ENCODE results near the gene RIN2.
"Not testable (repeated sequence)": the region's sequence is repeated elsewhere in the genome, so short reads cannot be mapped to it uniquely, and the experiment has no call there.

RIN2 gene

DNA sequence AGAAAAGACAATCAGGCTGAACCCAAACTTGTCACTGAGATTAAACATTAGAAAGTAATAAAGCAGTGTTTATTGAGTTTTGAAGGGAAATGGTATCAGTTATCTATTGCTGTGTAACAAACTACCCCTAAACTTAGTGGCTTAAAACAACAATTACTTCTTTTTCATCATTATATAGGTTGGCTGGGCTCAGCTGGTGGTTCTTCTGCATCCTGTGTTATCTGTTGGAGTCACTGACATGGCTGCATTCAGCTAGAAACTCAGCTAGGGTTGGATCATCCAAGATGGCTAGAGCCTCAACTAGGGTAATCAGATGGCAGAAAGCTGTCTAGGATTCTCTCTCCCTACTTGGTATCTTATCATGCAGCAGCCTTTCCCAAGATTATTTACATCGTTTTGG is 12.5 kb upstream of the RIN2 start:
- TF ChIP-seq, protein P1, sequence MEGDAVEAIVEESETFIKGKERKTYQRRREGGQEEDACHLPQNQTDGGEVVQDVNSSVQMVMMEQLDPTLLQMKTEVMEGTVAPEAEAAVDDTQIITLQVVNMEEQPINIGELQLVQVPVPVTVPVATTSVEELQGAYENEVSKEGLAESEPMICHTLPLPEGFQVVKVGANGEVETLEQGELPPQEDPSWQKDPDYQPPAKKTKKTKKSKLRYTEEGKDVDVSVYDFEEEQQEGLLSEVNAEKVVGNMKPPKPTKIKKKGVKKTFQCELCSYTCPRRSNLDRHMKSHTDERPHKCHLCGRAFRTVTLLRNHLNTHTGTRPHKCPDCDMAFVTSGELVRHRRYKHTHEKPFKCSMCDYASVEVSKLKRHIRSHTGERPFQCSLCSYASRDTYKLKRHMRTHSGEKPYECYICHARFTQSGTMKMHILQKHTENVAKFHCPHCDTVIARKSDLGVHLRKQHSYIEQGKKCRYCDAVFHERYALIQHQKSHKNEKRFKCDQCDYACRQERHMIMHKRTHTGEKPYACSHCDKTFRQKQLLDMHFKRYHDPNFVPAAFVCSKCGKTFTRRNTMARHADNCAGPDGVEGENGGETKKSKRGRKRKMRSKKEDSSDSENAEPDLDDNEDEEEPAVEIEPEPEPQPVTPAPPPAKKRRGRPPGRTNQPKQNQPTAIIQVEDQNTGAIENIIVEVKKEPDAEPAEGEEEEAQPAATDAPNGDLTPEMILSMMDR (conservative IDR thresholded peaks at IDR 0.05; ENCODE audit: low read depth, low read length): no peak
- no peak overlapping the region for H3K4me3 ChIP-seq (ENCODE audit: low read depth, low read length)
- DNase-seq (ENCODE audit: low read depth): no peak

- H3K4me3 ChIP-seq (ENCODE audit: low read depth, low read length): no peak overlapping the region
- TF ChIP-seq, protein P1 (conservative IDR thresholded peaks at IDR 0.05; ENCODE audit: low read depth, low read length): no peak
- no peak for DNase-seq (ENCODE audit: low read depth)
Measured at GRCh38 chr20:19746396-19746795, 11.7 kb upstream of the RIN2 start.

- TF ChIP-seq, protein P1 (conservative IDR thresholded peaks at IDR 0.05; ENCODE audit: low read depth, low read length): no peak
- no peak overlapping the region for H3K4me3 ChIP-seq (ENCODE audit: low read depth, low read length)
- no peak for DNase-seq (ENCODE audit: low read depth)
Measured at GRCh38 chr20:19747903-19748302, 10.2 kb upstream of the RIN2 start.

DNA sequence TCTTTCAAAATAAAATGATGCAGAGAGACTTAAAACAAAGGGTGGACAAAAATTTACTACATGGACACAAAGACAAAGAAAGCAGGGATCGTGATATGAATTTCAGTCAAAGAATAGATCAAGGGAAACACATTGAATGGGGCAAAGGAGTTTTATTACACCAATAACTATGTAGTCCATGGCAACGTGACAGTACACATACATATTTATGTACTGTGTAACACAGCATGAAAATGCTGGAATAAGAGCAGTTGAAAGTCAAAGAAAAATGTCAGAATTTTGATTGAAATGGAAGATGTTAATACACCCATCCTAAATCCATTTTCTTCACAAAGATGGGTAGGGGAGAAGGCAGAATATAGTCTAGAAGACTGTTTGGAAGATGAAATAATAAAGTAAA is 9.4 kb upstream of the RIN2 start:
- H3K4me3 ChIP-seq (ENCODE audit: low read depth, low read length): no peak overlapping the region
- no peak for DNase-seq (ENCODE audit: low read depth)
- TF ChIP-seq, protein P1 (conservative IDR thresholded peaks at IDR 0.05; ENCODE audit: low read depth, low read length): no peak

DNA sequence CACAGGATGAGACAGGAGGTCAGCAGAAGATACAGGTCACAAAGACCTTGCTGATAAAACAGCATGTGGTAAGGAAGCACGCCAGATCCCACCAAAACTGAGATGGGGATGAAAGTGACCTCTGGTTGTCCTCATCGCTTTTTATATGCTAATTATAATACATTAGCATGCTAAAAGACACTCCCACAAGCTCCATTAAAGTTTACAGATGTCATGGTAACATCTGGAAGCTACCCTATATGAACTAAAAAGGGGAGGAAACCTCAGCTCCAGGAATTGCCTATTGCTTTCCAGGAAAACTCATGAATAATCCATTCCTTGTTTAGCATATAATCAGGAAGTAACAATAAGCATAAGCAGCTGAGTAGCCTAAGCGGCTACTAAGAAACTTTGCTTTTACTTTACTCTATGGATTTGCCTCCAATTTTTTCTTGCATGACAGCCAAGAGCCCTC is 8.4 kb upstream of the RIN2 start:
- TF ChIP-seq, protein P1 (conservative IDR thresholded peaks at IDR 0.05; ENCODE audit: low read depth, low read length): no peak
- DNase-seq (ENCODE audit: low read depth): no peak
- no peak overlapping the region for H3K4me3 ChIP-seq (ENCODE audit: low read depth, low read length)

DNA sequence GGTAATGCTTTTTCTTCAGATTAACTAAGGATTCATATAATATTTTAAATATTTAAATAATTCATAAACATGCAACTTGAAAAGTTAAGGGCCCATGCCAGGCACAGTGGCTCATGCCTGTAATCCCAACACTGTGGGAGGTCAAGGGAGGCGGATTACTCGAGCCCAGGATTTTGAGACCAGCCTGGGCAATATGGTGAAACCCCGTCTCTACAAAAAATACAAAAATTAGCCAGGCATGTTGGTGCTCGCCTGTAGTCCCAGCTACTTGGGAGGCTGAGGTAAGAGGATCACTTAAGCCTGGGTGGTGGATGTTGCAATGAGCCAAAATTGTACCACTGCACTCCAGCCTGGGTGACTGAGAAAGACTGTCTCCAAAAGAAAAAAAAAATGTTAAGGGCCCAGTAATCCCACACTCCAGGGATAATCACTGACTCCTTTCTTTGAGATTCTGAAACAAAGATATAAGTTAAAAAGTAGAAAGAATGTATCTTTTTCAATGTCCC is 7.9 kb upstream of the RIN2 start:
- no peak for DNase-seq (ENCODE audit: low read depth)
- TF ChIP-seq, protein P1 (conservative IDR thresholded peaks at IDR 0.05; ENCODE audit: low read depth, low read length): no peak
- no peak overlapping the region for H3K4me3 ChIP-seq (ENCODE audit: low read depth, low read length)

DNA sequence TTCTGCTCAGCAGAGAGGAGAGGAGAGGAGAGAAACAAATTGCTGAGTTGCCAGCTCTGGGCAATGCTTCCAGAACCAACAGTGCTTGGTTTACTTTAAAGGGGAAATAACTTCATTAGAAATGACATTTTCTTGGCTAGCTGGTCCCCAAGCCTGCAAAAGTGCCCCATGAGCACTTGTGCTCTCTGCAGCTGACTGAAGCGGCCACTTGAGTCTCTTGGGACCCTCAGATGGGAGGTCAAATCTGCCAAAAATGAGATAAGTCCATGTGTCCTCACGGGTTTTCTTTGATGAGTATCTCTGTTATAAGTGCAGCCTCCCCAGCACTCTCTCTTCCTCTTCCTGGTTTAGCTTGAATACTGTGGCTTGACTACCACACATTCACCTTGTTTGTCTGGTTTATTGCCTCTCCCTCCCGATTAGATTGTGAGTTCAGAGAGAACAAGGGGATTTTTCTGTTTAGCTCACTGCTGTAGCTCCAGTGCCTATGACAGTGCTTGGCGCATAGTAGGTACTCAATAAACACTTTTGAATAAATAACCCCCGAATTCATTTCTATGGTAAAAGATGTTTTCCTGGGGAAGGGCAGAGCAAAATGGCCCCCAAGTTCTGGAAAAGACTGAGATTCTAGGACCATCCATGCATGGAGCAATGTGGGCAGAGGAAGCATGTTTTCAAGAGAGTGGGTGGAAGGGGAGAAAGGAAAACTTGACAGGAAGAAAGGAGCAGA is 7.0 kb upstream of the RIN2 start:
- TF ChIP-seq, protein P1 (conservative IDR thresholded peaks at IDR 0.05; ENCODE audit: low read depth, low read length): no peak
- DNase-seq (ENCODE audit: low read depth): no peak
- no peak overlapping the region for H3K4me3 ChIP-seq (ENCODE audit: low read depth, low read length)

DNA sequence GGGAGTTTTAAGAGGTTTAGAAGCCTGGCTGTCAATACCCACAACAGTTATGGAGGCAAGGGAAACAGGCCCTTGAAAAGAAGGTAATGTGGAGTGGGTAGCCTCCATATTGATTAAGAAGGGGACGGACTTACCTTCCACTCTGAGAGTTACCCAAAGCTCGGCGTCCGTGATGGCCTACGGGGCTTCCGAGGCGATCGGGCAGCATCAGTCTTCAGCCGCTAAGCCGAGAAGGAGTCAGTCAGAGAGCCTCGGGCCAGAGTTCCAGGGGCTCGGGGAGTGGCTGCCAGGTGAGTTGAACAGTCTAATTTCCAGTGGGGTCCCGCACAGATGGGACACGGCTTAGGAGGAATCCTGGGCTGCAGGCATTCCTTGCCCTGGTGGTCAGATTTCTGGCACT is 3.9 kb upstream of the RIN2 start:
- not testable (repeated sequence) for H3K4me3 ChIP-seq (ENCODE audit: low read depth, low read length)

More for the DNA sequence above, 3.9 kb upstream of the RIN2 start:
- DNase-seq (ENCODE audit: low read depth): not testable (repeated sequence)

Data from choroid plexus epithelial cell (primary cell).